ENCODE results near the gene GUCY1A2.

The GUCY1A2 gene

DNA sequence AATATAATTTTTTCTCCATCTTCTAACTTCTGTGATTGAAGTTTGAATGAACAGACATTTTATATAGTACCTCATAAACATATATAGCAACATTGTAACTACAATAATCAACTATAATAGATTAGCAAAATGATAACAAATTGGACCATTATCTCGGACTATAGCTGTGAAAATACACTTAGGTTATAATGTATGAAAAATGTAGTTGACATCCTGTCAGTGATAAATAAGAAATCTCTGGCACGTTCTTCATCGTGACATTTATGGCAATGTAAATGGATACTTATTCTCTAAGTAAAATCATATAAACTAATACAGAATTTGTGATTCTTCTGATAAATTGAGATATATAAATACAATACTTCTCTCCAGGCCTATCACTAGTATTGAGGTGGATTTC, 333.3 kb downstream of the GUCY1A2 start:
- no peak overlapping the region for H3K27ac ChIP-seq (ENCODE audit: low read depth, low read length)
- H3K9ac ChIP-seq (ENCODE audit: low read length): no peak overlapping the region
- no peak overlapping the region for H3K4me3 ChIP-seq (ENCODE audit: low read depth in 1 of 2, low read length in 2 of 2)
- H3K27me3 ChIP-seq (ENCODE audit: control insufficient read depth in 1 of 2, insufficient read depth in 2 of 2, low read length in 2 of 2): no peaks in the 10 kb centered on the region
- H3K36me3 ChIP-seq (ENCODE audit: insufficient read depth, low read length): no peaks in the 10 kb centered on the region
- H3K9me3 ChIP-seq (ENCODE audit: low read length): no peaks in the 10 kb centered on the region
- no peaks in the 10 kb centered on the region for H3K4me1 ChIP-seq (ENCODE audit: insufficient read depth, low read length)

DNA sequence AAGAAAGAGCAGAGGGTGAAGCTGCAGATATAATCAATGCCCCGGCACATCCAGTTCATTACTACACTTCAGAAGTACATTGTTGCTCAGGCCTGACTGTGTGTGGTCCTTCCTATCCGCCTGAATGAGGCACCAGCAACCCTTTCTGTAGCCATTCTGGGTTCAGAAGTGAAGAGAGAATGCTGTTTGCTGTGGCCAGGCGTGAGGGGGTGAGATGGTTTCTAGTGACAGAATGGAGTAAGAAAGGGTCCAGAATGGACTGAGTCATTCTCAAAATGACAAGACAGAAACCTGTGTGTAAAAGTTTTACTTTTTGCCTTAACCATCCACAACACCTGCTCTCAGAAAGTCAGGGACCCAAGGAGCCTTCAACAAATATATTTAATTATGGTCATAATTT, 334.8 kb downstream of the GUCY1A2 start:
- H3K9me3 ChIP-seq (ENCODE audit: low read length): no peaks in the 10 kb centered on the region
- H3K4me1 ChIP-seq (ENCODE audit: insufficient read depth, low read length): no peaks in the 10 kb centered on the region
- H3K4me3 ChIP-seq (ENCODE audit: low read depth in 1 of 2, low read length in 2 of 2): no peak overlapping the region
- H3K27me3 ChIP-seq (ENCODE audit: control insufficient read depth in 1 of 2, insufficient read depth in 2 of 2, low read length in 2 of 2): no peaks in the 10 kb centered on the region
- no peak overlapping the region for H3K9ac ChIP-seq (ENCODE audit: low read length)
- H3K36me3 ChIP-seq (ENCODE audit: insufficient read depth, low read length): no peaks in the 10 kb centered on the region
- no peak overlapping the region for H3K27ac ChIP-seq (ENCODE audit: low read depth, low read length)

DNA sequence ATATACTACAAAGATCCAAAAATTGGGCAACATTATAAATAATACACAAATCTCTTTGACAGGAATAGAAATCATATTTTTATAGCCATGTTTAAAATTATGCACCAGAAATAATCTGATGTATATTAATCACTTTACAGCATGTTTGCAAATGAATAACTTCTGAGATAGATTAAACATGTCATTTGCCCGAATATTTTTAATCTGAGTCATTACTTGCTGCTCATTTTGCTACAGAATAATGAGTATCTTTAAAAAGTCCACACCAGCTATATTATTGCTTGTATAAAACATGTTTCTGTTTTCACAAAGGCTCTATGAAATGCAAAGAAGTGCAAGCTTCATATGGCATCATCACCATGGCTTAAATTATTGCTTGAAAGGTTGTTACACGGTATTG, 336.8 kb downstream of the GUCY1A2 start:
- Histone ChIP-seq H3K4me1 (ENCODE audit: insufficient read depth, low read length) (no peaks in the 10 kb centered on the region), H3K36me3 (ENCODE audit: insufficient read depth, low read length) (no peaks in the 10 kb centered on the region), H3K27ac (ENCODE audit: low read depth, low read length) (no peak overlapping the region), H3K27me3 (ENCODE audit: control insufficient read depth in 1 of 2, insufficient read depth in 2 of 2, low read length in 2 of 2) (no peaks in the 10 kb centered on the region), H3K9me3 (ENCODE audit: low read length) (no peaks in the 10 kb centered on the region), H3K4me3 (ENCODE audit: low read depth in 1 of 2, low read length in 2 of 2) (no peak overlapping the region), H3K9ac (ENCODE audit: low read length) (no peak overlapping the region)

DNA sequence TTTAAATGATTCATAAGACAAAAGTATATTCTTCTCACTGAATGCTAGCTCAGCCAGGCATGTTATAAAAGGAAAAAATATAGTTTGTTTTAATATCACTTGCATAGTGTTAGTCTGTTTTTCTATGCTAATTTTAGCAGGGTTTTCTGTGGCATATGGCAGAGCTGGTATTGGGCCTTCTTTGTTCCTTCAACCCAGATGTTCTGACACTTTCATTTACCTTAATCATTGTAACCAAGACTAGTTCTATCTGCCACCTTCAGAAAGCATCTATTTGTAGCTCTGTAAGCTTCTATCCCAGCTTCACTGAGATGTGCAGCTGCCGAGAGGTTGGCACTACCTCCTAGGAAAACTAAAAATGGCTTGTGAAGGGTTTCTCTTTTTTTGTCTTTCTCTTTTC, 338.7 kb downstream of the GUCY1A2 start:
- Histone ChIP-seq H3K9me3 (ENCODE audit: low read length) (no peaks in the 10 kb centered on the region), H3K9ac (ENCODE audit: low read length) (no peak overlapping the region), H3K27me3 (ENCODE audit: control insufficient read depth in 1 of 2, insufficient read depth in 2 of 2, low read length in 2 of 2) (no peaks in the 10 kb centered on the region), H3K4me3 (ENCODE audit: low read depth in 1 of 2, low read length in 2 of 2) (no peak overlapping the region), H3K27ac (ENCODE audit: low read depth, low read length) (no peak overlapping the region), H3K4me1 (ENCODE audit: insufficient read depth, low read length) (no peaks in the 10 kb centered on the region), H3K36me3 (ENCODE audit: insufficient read depth, low read length) (no peaks in the 10 kb centered on the region)

DNA sequence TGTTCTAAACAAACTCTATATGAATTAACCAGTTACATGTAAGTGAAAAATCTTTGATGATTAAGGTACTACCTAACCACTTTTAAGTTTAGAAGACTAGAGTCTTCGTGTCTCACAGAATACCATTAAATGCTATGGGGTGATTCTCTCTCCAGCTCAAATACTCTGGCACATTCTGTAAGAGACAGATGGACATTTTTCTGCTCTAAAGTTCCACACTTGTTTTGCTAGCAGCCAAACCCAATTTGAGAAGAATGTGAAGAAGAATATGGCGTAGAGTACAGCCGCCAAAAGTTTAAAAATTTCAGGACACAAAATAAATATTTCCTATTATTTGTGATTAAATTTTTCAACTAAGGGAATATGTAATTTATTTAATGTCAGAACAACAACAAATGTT, 339.1 kb downstream of the GUCY1A2 start:
- Histone ChIP-seq H3K4me3 (ENCODE audit: low read depth in 1 of 2, low read length in 2 of 2) (no peak overlapping the region), H3K36me3 (ENCODE audit: insufficient read depth, low read length) (no peaks in the 10 kb centered on the region), H3K9ac (ENCODE audit: low read length) (no peak overlapping the region), H3K9me3 (ENCODE audit: low read length) (no peaks in the 10 kb centered on the region), H3K27me3 (ENCODE audit: control insufficient read depth in 1 of 2, insufficient read depth in 2 of 2, low read length in 2 of 2) (no peaks in the 10 kb centered on the region), H3K27ac (ENCODE audit: low read depth, low read length) (no peak overlapping the region), H3K4me1 (ENCODE audit: insufficient read depth, low read length) (no peaks in the 10 kb centered on the region)

DNA sequence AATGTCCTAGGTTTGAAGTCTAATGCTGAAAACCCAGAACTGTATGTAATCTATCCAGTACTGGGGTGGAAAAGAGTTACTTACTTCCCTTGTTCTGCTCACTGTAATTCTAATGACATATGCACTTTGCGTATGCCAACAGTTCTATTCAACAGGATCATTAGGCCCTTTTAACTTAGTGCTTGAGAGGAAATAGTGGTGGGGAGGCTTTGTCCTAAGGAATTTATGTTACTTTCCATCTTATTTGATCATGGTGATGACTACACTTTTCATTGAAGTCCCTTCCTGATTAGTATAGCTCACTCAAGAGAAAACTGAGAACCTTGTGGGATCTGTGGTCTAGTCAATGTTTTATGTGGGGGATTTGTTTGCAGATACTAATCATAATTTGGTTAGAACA, 348.2 kb downstream of the GUCY1A2 start:
- H3K4me1 ChIP-seq (ENCODE audit: insufficient read depth, low read length): no peaks in the 10 kb centered on the region
- no peak overlapping the region for H3K4me3 ChIP-seq (ENCODE audit: low read depth in 1 of 2, low read length in 2 of 2)
- no peak overlapping the region for H3K27ac ChIP-seq (ENCODE audit: low read depth, low read length)
- no peak overlapping the region for H3K9ac ChIP-seq (ENCODE audit: low read length)
- no peaks in the 10 kb centered on the region for H3K9me3 ChIP-seq (ENCODE audit: low read length)
- H3K27me3 ChIP-seq (ENCODE audit: control insufficient read depth in 1 of 2, insufficient read depth in 2 of 2, low read length in 2 of 2): no peaks in the 10 kb centered on the region
- H3K36me3 ChIP-seq (ENCODE audit: insufficient read depth, low read length): no peaks in the 10 kb centered on the region

DNA sequence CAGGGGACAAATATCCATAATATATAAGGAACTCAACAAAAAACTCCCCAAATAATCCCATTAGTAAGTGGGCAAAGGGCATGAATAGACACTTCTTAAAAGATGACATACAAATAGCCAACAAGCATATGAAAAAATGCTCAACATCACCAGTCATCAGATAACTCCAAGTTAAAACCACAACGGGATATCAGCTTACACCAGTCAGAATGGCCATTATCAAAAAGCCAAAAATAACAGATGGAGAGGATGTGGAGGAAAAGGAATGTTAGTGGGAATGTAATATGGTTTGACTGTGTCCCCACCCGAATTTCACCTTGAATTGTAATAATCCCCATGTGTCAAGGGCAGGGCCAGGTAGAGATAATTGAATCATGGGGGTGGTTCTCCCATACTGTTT, 350.1 kb downstream of the GUCY1A2 start:
- Histone ChIP-seq H3K27me3 (ENCODE audit: control insufficient read depth in 1 of 2, insufficient read depth in 2 of 2, low read length in 2 of 2) (no peaks in the 10 kb centered on the region), H3K36me3 (ENCODE audit: insufficient read depth, low read length) (no peaks in the 10 kb centered on the region), H3K9me3 (ENCODE audit: low read length) (no peaks in the 10 kb centered on the region), H3K9ac (ENCODE audit: low read length) (no peak overlapping the region), H3K27ac (ENCODE audit: low read depth, low read length) (no peak overlapping the region), H3K4me3 (ENCODE audit: low read depth in 1 of 2, low read length in 2 of 2) (no peak overlapping the region), H3K4me1 (ENCODE audit: insufficient read depth, low read length) (no peaks in the 10 kb centered on the region)

DNA sequence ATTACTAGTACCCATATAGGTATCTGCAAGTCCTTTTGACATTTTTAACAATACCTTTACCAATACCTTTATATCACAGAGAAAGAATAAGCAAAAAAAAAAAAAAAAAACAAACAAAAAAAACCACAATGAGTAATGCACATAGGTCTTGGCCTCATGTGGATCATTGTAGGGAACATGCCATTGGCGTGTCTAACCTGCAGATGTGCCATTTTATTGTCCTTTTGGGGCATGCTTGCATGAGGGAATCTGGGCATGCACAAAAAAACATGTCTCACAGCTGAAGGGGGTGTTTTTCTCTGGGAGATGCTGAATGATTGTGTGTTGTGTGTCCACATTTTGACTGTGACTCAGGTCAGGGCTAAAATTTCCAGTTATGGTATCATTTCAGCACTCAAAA, 361.6 kb downstream of the GUCY1A2 start:
- Histone ChIP-seq H3K27ac (ENCODE audit: low read depth, low read length) (no peak overlapping the region), H3K4me1 (ENCODE audit: insufficient read depth, low read length) (no peaks in the 10 kb centered on the region), H3K36me3 (ENCODE audit: insufficient read depth, low read length) (no peaks in the 10 kb centered on the region), H3K9me3 (ENCODE audit: low read length) (no peaks in the 10 kb centered on the region), H3K9ac (ENCODE audit: low read length) (no peak overlapping the region), H3K4me3 (ENCODE audit: low read depth in 1 of 2, low read length in 2 of 2) (no peak overlapping the region), H3K27me3 (ENCODE audit: control insufficient read depth in 1 of 2, insufficient read depth in 2 of 2, low read length in 2 of 2) (no peaks in the 10 kb centered on the region)

DNA sequence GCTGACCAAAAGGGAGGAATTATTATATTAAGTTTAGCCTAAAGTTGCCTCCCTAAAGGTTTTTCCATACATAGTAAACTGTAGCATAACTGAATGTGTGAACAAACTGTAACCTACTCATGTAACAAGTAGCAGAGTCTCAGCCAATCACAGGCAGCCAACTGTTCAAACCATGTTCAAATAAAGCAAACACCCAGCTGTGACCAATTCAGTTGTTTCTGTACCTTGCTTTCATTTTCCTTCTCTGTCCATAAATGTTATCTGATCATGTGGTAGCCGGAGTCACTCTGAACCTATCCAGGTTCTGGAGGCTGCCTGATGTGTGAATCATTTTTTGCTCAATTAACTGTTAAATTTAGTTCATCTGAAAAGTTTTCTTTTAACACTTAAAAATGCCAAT, 373.5 kb downstream of the GUCY1A2 start:
- Histone ChIP-seq H3K27me3 (ENCODE audit: control insufficient read depth in 1 of 2, insufficient read depth in 2 of 2, low read length in 2 of 2) (no peaks in the 10 kb centered on the region), H3K36me3 (ENCODE audit: insufficient read depth, low read length) (no peaks in the 10 kb centered on the region), H3K27ac (ENCODE audit: low read depth, low read length) (no peak overlapping the region), H3K9ac (ENCODE audit: low read length) (no peak overlapping the region), H3K4me1 (ENCODE audit: insufficient read depth, low read length) (no peaks in the 10 kb centered on the region), H3K9me3 (ENCODE audit: low read length) (peaks cover 3% of the 10 kb centered on the region), H3K4me3 (ENCODE audit: low read depth in 1 of 2, low read length in 2 of 2) (no peak overlapping the region)

DNA sequence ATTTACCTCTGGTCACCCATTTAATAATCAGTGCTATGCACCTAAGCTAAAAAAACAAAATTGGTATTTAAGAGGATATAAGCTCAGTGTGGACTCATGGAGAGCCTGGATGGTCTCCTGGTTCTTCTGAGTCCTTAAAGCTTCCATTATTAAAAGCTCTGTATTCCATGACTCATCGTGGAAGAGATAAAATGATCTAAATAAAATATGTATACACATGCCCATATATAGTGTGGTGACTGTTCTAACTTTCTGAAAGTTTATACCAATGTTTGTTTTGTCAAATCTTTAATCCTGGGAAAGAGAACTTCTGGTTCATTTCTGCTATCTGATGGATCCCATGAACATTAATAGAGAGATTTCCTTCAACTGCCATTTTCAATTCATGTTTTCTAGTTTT, 375.9 kb downstream of the GUCY1A2 start:
- H3K27me3 ChIP-seq (ENCODE audit: control insufficient read depth in 1 of 2, insufficient read depth in 2 of 2, low read length in 2 of 2): no peaks in the 10 kb centered on the region
- H3K4me1 ChIP-seq (ENCODE audit: insufficient read depth, low read length): no peaks in the 10 kb centered on the region
- H3K9me3 ChIP-seq (ENCODE audit: low read length): peaks cover 3% of the 10 kb centered on the region
- H3K4me3 ChIP-seq (ENCODE audit: low read depth in 1 of 2, low read length in 2 of 2): no peak overlapping the region
- no peak overlapping the region for H3K27ac ChIP-seq (ENCODE audit: low read depth, low read length)
- no peaks in the 10 kb centered on the region for H3K36me3 ChIP-seq (ENCODE audit: insufficient read depth, low read length)
- H3K9ac ChIP-seq (ENCODE audit: low read length): no peak overlapping the region

DNA sequence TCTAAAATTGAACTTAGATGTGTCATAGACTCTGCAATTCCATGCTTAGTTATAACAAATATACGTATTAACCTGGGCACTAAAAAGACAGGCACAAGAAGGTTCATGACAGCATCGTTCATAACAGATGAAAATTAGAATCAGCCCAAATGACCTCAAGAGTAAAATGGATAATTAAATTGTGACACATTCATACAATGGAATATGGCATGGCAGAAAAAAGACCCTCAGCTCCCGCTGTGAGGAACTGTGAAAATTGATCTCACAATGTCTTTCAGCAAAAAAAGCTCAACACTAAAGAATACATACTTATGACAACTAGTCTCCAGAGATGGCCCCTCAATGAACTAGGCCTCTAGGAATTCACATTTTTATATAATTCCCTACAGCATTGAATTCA, 386.0 kb downstream of the GUCY1A2 start:
- Histone ChIP-seq H3K9ac (ENCODE audit: low read length) (no peak overlapping the region), H3K27ac (ENCODE audit: low read depth, low read length) (no peak overlapping the region), H3K9me3 (ENCODE audit: low read length) (no peaks in the 10 kb centered on the region), H3K27me3 (ENCODE audit: control insufficient read depth in 1 of 2, insufficient read depth in 2 of 2, low read length in 2 of 2) (no peaks in the 10 kb centered on the region), H3K36me3 (ENCODE audit: insufficient read depth, low read length) (no peaks in the 10 kb centered on the region), H3K4me1 (ENCODE audit: insufficient read depth, low read length) (no peaks in the 10 kb centered on the region), H3K4me3 (ENCODE audit: low read depth in 1 of 2, low read length in 2 of 2) (no peak overlapping the region)

DNA sequence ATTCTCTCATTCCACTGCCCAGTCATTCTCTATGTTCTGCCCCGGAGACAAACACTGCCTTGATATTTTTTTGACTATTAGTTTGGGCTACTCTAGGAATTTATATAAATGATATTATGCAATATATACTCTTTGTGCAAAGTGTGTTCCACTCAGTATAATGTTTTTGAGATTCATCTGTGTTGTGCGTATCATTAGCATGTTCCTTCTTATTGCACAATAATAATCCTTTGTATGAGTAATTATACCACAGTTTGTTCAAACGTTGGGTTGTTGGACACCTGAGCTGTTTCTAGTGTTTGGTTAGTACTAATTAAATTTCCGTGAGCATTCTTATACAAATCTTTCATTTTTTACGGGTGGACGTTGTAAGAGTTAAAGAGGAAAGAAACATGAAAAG, 390.6 kb downstream of the GUCY1A2 start:
- Histone ChIP-seq H3K9me3 (ENCODE audit: low read length) (no peaks in the 10 kb centered on the region), H3K4me1 (ENCODE audit: insufficient read depth, low read length) (no peaks in the 10 kb centered on the region), H3K9ac (ENCODE audit: low read length) (no peak overlapping the region), H3K27me3 (ENCODE audit: control insufficient read depth in 1 of 2, insufficient read depth in 2 of 2, low read length in 2 of 2) (no peaks in the 10 kb centered on the region), H3K4me3 (ENCODE audit: low read depth in 1 of 2, low read length in 2 of 2) (no peak overlapping the region), H3K36me3 (ENCODE audit: insufficient read depth, low read length) (no peaks in the 10 kb centered on the region), H3K27ac (ENCODE audit: low read depth, low read length) (no peak overlapping the region)
